ENCODE measurements around the gene MACROD2. TPM values are rescaled to one million over a fixed set of nuclear protein-coding genes. Genes with fewer than 3 reads are reported as not detected.

The MACROD2 gene
- total and polyA plus RNA-seq, 4 donors: 0.66 to 10.5 (median 3.3) TPM

DNA sequence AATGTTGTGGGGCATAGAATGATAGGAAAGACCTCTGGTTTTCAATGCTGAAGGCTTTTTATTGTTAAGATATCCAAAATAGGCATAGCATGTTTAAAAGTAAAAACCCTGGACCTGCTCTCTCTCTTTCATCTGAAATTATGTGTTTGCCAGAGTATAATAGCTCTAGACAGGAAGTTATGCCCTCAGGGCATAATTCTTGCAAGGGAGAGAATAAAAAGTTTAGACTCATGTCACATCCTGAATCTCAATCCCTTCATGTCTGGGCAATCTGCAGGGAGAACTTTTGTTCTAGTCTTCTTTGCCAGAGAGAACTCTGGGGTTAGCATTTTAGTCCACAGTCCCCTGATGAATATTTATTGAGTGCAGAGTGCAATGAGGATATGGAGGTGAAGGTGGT is 639.3 kb downstream of the MACROD2 start:
- no peaks in the 10 kb centered on the region for H3K4me1 ChIP-seq (ENCODE audit: control insufficient read depth in 4 of 4, insufficient read depth in 4 of 4, low read length in 3 of 4)
- H3K27ac ChIP-seq (ENCODE audit: low read depth in 1 of 2, low read length in 2 of 2): no peak overlapping the region
- H3K36me3 ChIP-seq (ENCODE audit: control insufficient read depth in 4 of 4, insufficient read depth in 3 of 4, low read depth in 1 of 4, low read length in 3 of 4): no peaks in the 10 kb centered on the region
- TF ChIP-seq HNF4A (conservative IDR thresholded peaks at IDR 0.05) (no peak), RAD21 (IDR thresholded peaks at IDR 0.05) (no peak), FOXA2 (IDR thresholded peaks at IDR 0.05) (no peak)
- TF ChIP-seq, protein P1, sequence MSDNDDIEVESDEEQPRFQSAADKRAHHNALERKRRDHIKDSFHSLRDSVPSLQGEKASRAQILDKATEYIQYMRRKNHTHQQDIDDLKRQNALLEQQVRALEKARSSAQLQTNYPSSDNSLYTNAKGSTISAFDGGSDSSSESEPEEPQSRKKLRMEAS (IDR thresholded peaks at IDR 0.05): no peak
- H3K9me3 ChIP-seq (ENCODE audit: control insufficient read depth in 4 of 4, low read length in 3 of 4): no peaks in the 10 kb centered on the region
- no peaks in the 10 kb centered on the region for H3K27me3 ChIP-seq (ENCODE audit: control insufficient read depth in 4 of 4, insufficient read depth in 4 of 4, low read length in 3 of 4)
- DNase-seq (ENCODE audit: low spot score): no peak
- no peak overlapping the region for H3K4me3 ChIP-seq (ENCODE audit: low read depth in 1 of 3, low read length in 3 of 3)
- H3K9ac ChIP-seq (ENCODE audit: low read depth in 1 of 2, low read length in 2 of 2): no peak overlapping the region

DNA sequence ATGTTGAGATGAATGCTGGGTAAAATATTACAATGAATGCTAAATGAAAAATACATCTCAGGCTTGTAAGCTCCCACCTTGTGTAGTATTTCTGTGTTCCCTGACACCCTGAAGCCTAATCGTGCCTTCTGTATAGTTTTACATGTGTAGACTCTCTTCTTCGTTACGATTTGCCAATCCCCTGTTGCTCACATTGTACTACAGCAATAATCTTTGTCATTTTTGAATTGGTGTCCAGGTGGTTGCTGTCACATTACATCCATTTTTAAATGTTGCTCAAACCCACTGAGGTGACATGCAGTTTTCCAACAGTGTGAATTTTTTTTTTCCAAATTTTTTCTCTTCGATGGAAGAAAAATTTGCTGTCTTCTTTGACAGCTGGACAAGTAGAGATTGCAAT is 642.1 kb downstream of the MACROD2 start:
- WGBS: 92% methylated on average over 4 of the region's 4 CpGs
- DNase-seq (ENCODE audit: low spot score): no peak
- Histone ChIP-seq H3K4me1 (ENCODE audit: control insufficient read depth in 4 of 4, insufficient read depth in 4 of 4, low read length in 3 of 4) (no peaks in the 10 kb centered on the region), H3K36me3 (ENCODE audit: control insufficient read depth in 4 of 4, insufficient read depth in 3 of 4, low read depth in 1 of 4, low read length in 3 of 4) (no peaks in the 10 kb centered on the region), H3K4me3 (ENCODE audit: low read depth in 1 of 3, low read length in 3 of 3) (no peak overlapping the region), H3K27me3 (ENCODE audit: control insufficient read depth in 4 of 4, insufficient read depth in 4 of 4, low read length in 3 of 4) (no peaks in the 10 kb centered on the region), H3K27ac (ENCODE audit: low read depth in 1 of 2, low read length in 2 of 2) (no peak overlapping the region), H3K9me3 (ENCODE audit: control insufficient read depth in 4 of 4, low read length in 3 of 4) (peaks cover 0 to 3% (median 1%) of the 10 kb centered on the region in 4 donors), H3K9ac (ENCODE audit: low read depth in 1 of 2, low read length in 2 of 2) (no peak overlapping the region)
- TF ChIP-seq GABPA (IDR thresholded peaks at IDR 0.05 in 1 of 2, conservative IDR thresholded peaks at IDR 0.05 in 1 of 2) (no peak), TAF1 (conservative IDR thresholded peaks at IDR 0.05) (no peak)
- TF ChIP-seq, protein P1 (IDR thresholded peaks at IDR 0.05): no peak

DNA sequence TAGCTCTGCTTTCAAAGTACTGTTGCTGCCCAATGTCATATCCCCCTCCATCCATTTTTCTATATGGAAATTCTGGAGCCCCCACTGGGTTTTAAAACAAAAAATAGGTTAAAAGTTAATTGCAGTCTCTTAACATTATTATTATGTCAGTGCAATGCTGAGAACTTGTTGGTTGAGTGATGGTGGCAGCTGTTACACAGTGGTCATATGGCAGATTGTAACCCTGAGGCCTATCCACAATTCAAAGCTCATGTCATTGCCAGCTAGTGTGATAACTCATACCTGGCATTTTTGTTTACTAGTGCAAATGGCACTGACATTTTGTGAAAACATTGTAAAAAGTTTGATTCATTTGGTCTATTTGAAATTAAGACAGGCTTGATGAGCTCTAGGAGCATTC is 647.8 kb downstream of the MACROD2 start:
- H3K9me3 ChIP-seq (ENCODE audit: control insufficient read depth in 4 of 4, low read length in 3 of 4): peaks cover 0 to 3% (median 1%) of the 10 kb centered on the region in 4 donors
- no peak overlapping the region for H3K27ac ChIP-seq (ENCODE audit: low read depth in 1 of 2, low read length in 2 of 2)
- TF ChIP-seq GABPA (IDR thresholded peaks at IDR 0.05 in 1 of 2, conservative IDR thresholded peaks at IDR 0.05 in 1 of 2): no peak
- no peak for TF ChIP-seq RAD21 (IDR thresholded peaks at IDR 0.05)
- H3K4me1 ChIP-seq (ENCODE audit: control insufficient read depth in 4 of 4, insufficient read depth in 4 of 4, low read length in 3 of 4): no peaks in the 10 kb centered on the region
- DNase-seq (ENCODE audit: low spot score): no peak
- H3K9ac ChIP-seq (ENCODE audit: low read depth in 1 of 2, low read length in 2 of 2): no peak overlapping the region
- no peaks in the 10 kb centered on the region for H3K36me3 ChIP-seq (ENCODE audit: control insufficient read depth in 4 of 4, insufficient read depth in 3 of 4, low read depth in 1 of 4, low read length in 3 of 4)
- H3K4me3 ChIP-seq (ENCODE audit: low read depth in 1 of 3, low read length in 3 of 3): no peak overlapping the region
- H3K27me3 ChIP-seq (ENCODE audit: control insufficient read depth in 4 of 4, insufficient read depth in 4 of 4, low read length in 3 of 4): no peaks in the 10 kb centered on the region

DNA sequence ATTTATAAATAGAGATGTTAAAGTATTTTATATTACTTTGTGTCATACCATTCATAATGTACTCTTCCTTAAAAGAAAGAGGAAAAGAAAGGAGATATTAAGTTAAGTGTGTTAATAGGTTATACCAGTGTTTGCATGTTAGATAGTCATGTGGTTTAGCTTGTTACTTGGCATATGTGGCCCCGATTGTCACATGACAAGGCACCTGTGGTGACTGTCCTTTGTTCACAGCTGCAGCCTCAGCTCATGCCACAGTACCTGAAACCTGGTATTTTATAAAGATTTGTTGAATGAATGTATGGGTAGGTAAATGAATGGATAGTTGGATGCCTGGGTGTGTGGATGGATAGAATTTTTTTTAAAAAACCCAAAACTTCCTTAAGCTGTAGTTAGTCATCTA is 648.2 kb downstream of the MACROD2 start:
- Histone ChIP-seq H3K4me3 (ENCODE audit: low read depth in 1 of 3, low read length in 3 of 3) (no peak overlapping the region), H3K36me3 (ENCODE audit: control insufficient read depth in 4 of 4, insufficient read depth in 3 of 4, low read depth in 1 of 4, low read length in 3 of 4) (no peaks in the 10 kb centered on the region), H3K4me1 (ENCODE audit: control insufficient read depth in 4 of 4, insufficient read depth in 4 of 4, low read length in 3 of 4) (no peaks in the 10 kb centered on the region), H3K9ac (ENCODE audit: low read depth in 1 of 2, low read length in 2 of 2) (no peak overlapping the region), H3K9me3 (ENCODE audit: control insufficient read depth in 4 of 4, low read length in 3 of 4) (peaks cover 0 to 3% (median 1%) of the 10 kb centered on the region in 4 donors), H3K27ac (ENCODE audit: low read depth in 1 of 2, low read length in 2 of 2) (no peak overlapping the region), H3K27me3 (ENCODE audit: control insufficient read depth in 4 of 4, insufficient read depth in 4 of 4, low read length in 3 of 4) (no peaks in the 10 kb centered on the region)
- WGBS: 88% methylated on average over 1 of the region's 1 CpG
- no peak for DNase-seq (ENCODE audit: low spot score)
- TF ChIP-seq, protein P2, sequence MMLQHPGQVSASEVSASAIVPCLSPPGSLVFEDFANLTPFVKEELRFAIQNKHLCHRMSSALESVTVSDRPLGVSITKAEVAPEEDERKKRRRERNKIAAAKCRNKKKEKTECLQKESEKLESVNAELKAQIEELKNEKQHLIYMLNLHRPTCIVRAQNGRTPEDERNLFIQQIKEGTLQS (IDR thresholded peaks at IDR 0.05): no peak
- no peak for TF ChIP-seq FOXA1 (IDR thresholded peaks at IDR 0.05)
- no peak for TF ChIP-seq RXRA (IDR thresholded peaks at IDR 0.05)
- no peak for TF ChIP-seq SP1 (IDR thresholded peaks at IDR 0.05)
- no peak for TF ChIP-seq HNF4G (IDR thresholded peaks at IDR 0.05)
- TF ChIP-seq, protein P1 (IDR thresholded peaks at IDR 0.05): no peak
- no peak for TF ChIP-seq FOXA2 (IDR thresholded peaks at IDR 0.05)
- TF ChIP-seq HNF4A (conservative IDR thresholded peaks at IDR 0.05): no peak
- no peak for TF ChIP-seq NR2F2 (IDR thresholded peaks at IDR 0.05)
- TF ChIP-seq GABPA (IDR thresholded peaks at IDR 0.05 in 1 of 2, conservative IDR thresholded peaks at IDR 0.05 in 1 of 2): no peak
- no peak for TF ChIP-seq JUND (IDR thresholded peaks at IDR 0.05)
- TF ChIP-seq RAD21 (IDR thresholded peaks at IDR 0.05): no peak
- TF ChIP-seq, protein P3, sequence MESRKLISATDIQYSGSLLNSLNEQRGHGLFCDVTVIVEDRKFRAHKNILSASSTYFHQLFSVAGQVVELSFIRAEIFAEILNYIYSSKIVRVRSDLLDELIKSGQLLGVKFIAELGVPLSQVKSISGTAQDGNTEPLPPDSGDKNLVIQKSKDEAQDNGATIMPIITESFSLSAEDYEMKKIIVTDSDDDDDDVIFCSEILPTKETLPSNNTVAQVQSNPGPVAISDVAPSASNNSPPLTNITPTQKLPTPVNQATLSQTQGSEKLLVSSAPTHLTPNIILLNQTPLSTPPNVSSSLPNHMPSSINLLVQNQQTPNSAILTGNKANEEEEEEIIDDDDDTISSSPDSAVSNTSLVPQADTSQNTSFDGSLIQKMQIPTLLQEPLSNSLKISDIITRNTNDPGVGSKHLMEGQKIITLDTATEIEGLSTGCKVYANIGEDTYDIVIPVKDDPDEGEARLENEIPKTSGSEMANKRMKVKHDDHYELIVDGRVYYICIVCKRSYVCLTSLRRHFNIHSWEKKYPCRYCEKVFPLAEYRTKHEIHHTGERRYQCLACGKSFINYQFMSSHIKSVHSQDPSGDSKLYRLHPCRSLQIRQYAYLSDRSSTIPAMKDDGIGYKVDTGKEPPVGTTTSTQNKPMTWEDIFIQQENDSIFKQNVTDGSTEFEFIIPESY (IDR thresholded peaks at IDR 0.05): no peak
- TF ChIP-seq, protein P4, sequence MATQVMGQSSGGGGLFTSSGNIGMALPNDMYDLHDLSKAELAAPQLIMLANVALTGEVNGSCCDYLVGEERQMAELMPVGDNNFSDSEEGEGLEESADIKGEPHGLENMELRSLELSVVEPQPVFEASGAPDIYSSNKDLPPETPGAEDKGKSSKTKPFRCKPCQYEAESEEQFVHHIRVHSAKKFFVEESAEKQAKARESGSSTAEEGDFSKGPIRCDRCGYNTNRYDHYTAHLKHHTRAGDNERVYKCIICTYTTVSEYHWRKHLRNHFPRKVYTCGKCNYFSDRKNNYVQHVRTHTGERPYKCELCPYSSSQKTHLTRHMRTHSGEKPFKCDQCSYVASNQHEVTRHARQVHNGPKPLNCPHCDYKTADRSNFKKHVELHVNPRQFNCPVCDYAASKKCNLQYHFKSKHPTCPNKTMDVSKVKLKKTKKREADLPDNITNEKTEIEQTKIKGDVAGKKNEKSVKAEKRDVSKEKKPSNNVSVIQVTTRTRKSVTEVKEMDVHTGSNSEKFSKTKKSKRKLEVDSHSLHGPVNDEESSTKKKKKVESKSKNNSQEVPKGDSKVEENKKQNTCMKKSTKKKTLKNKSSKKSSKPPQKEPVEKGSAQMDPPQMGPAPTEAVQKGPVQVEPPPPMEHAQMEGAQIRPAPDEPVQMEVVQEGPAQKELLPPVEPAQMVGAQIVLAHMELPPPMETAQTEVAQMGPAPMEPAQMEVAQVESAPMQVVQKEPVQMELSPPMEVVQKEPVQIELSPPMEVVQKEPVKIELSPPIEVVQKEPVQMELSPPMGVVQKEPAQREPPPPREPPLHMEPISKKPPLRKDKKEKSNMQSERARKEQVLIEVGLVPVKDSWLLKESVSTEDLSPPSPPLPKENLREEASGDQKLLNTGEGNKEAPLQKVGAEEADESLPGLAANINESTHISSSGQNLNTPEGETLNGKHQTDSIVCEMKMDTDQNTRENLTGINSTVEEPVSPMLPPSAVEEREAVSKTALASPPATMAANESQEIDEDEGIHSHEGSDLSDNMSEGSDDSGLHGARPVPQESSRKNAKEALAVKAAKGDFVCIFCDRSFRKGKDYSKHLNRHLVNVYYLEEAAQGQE (IDR thresholded peaks at IDR 0.05): no peak
- no peak for TF ChIP-seq TAF1 (conservative IDR thresholded peaks at IDR 0.05)
- TF ChIP-seq EGR1 (IDR thresholded peaks at IDR 0.05; ENCODE audit: low read depth in 2 of 2): no peak

Measured in liver (tissue), 9 donors.